HepG2 (cell line): ENCODE data around the gene PHIP. TPM values are rescaled to one million over a fixed set of nuclear protein-coding genes. Genes with fewer than 3 reads are reported as not detected.

Experiments used
- ATAC-seq: fragments of 200-7000 bp; cut with Tn5 transposase; 3 replicates; pipeline ENCODE4 v1.9.1; 2020; ENCODE audit warnings: mild to moderate bottlenecking, moderate library complexity
- BruUV-seq: library from RNA; stranded (reverse); fragments of 400-500 nt; replicated peaks from 2 replicates; lab custom pipeline; 2021; lab: Mats Ljungman, UMichigan
- CTCF ChIA-PET: fragments of 300-600 bp; formaldehyde crosslinking; extraction: SDS; loops from one replicate; lab custom pipeline; 2021; ENCODE audit warnings: low total read pairs, inconsistent platforms, low intra/inter-chr PET ratio; lab: Yijun Ruan, JAX
- POLR2A ChIA-PET: fragments of 350-600 bp; sonication (Branson Sonifier 250); formaldehyde crosslinking; loops from one replicate; lab custom pipeline; 2020; ENCODE audit warnings: antibody characterized with exemption, inconsistent platforms; lab: Yijun Ruan, JAX
- DNase-seq: peaks from one replicate; pipeline ENCODE4 v3.0.0-alpha.2; 2015; ENCODE audit warnings: low spot score
- FAIRE-seq: peaks from 3 replicates; lab custom pipeline; 2011; peaks lifted over from hg19 to GRCh38; lab: Jason Lieb, UNC
- H2AFZ ChIP-seq: one replicate; pipeline ENCODE4 v1.6.1; 2011; ENCODE audit warnings: low read length, inconsistent platforms
- H3K27ac ChIP-seq: fragments of 300-600 bp; 3 replicates; pipeline ENCODE4 v1.8.0; 2011; ENCODE audit warnings: mixed run types, mild to moderate bottlenecking, mixed read lengths, low read length, inconsistent platforms; ENCODE audit not compliant: insufficient read depth; ENCODE audit errors: extremely low read length
- H3K27me3 ChIP-seq, 2 experiments: fragments of 200-600 bp in 1 of 2; 2 replicates in 1 of 2; 3 replicates in 1 of 2; pipeline versions ENCODE4 v1.6.0 to v1.8.0; 2011; ENCODE audit warnings: low read length in 2 of 2, mild to moderate bottlenecking in 2 of 2, moderate library complexity in 2 of 2, inconsistent platforms in 1 of 2; ENCODE audit not compliant: insufficient read depth in 2 of 2, control insufficient read depth in 1 of 2
- H3K36me3 ChIP-seq, 2 experiments: fragments of 200-600 bp in 1 of 2; replicated peaks in 1 of 2; 2 replicates in 1 of 2; 3 replicates in 1 of 2; pipeline versions ENCODE4 v1.5.1 to v1.8.0; 2011; ENCODE audit warnings: low read length in 2 of 2, inconsistent platforms in 1 of 2; ENCODE audit not compliant: insufficient read depth in 2 of 2, control insufficient read depth in 1 of 2
- H3K4me1 ChIP-seq: 2 replicates; pipeline ENCODE4 v1.5.1; 2012; ENCODE audit warnings: low read length, inconsistent platforms; ENCODE audit not compliant: insufficient read depth
- H3K4me2 ChIP-seq: 2 replicates; pipeline ENCODE4 v1.6.0; 2011; ENCODE audit warnings: low read depth, low read length, inconsistent platforms
- H3K4me3 ChIP-seq, 3 experiments: fragments of 200-600 bp in 1 of 3; sonication (generic), shearing (Covaris generic) in 1 of 3; replicated peaks in 1 of 3; 2 replicates each; pipeline ENCODE4 v1.5.1; 2011 to 2016; ENCODE audit warnings: low read length in 3 of 3, inconsistent platforms in 2 of 3, low read depth in 2 of 3, mild to moderate bottlenecking in 2 of 3, control low read depth in 1 of 3, mixed read lengths in 1 of 3; ENCODE audit not compliant: insufficient read depth in 1 of 3
- H3K79me2 ChIP-seq: one replicate; pipeline ENCODE4 v1.6.1; 2011; ENCODE audit warnings: low read length, inconsistent platforms; ENCODE audit not compliant: insufficient read depth
- H3K9ac ChIP-seq: 2 replicates; pipeline ENCODE4 v1.6.0; 2011; ENCODE audit warnings: mild to moderate bottlenecking, low read depth, low read length, inconsistent platforms; ENCODE audit not compliant: insufficient read depth
- H3K9me3 ChIP-seq: 2 replicates; pipeline ENCODE4 v1.5.1; 2012; ENCODE audit warnings: mild to moderate bottlenecking, low read length
- H4K20me1 ChIP-seq: 2 replicates; pipeline ENCODE4 v1.6.0; 2011; ENCODE audit warnings: inconsistent platforms, mild to moderate bottlenecking, low read length, moderate library complexity; ENCODE audit not compliant: insufficient read depth
- FOSL2 ChIP-seq: sonication (generic); formaldehyde crosslinking; IDR thresholded peaks from 2 replicates; pipeline ENCODE4 v1.4.0; 2020; ENCODE audit warnings: missing genetic modification reagents
- FOXJ3 ChIP-seq: sonication (generic); formaldehyde crosslinking; IDR thresholded peaks from 2 replicates; pipeline ENCODE4 v1.4.0; 2020; ENCODE audit warnings: missing genetic modification reagents, mild to moderate bottlenecking, borderline replicate concordance
- JARID2 ChIP-seq: sonication (generic); formaldehyde crosslinking; IDR thresholded peaks from 2 replicates; pipeline ENCODE4 v1.8.1; 2023; ENCODE audit warnings: missing genetic modification reagents, inconsistent platforms; ENCODE audit not compliant: insufficient replicate concordance
- MED13 ChIP-seq: sonication (generic); formaldehyde crosslinking; IDR thresholded peaks from 2 replicates; pipeline ENCODE4 v1.5.0; 2020; ENCODE audit warnings: missing genetic modification reagents
- MYPOP ChIP-seq: sonication (generic); formaldehyde crosslinking; IDR thresholded peaks from 2 replicates; pipeline ENCODE4 v1.8.1; 2023; ENCODE audit warnings: mild to moderate bottlenecking, moderate library complexity, missing genetic modification reagents
- NCOA1 ChIP-seq: sonication (generic); formaldehyde crosslinking; IDR thresholded peaks from 2 replicates; pipeline ENCODE4 v1.9.0; 2021; ENCODE audit warnings: missing genetic modification reagents
- RFXANK ChIP-seq: IDR thresholded peaks from 2 replicates; pipeline ENCODE4 v1.6.1; 2016
- THAP9 ChIP-seq: sonication (generic); formaldehyde crosslinking; IDR thresholded peaks from 2 replicates; pipeline ENCODE4; 2020; ENCODE audit warnings: missing genetic modification reagents, mild to moderate bottlenecking, borderline replicate concordance
- ZC3H13 ChIP-seq: sonication (generic); formaldehyde crosslinking; IDR thresholded peaks from 2 replicates; pipeline ENCODE4 v1.8.1; 2023; ENCODE audit warnings: mild to moderate bottlenecking, missing genetic modification reagents, moderate library complexity
- ZNF44 ChIP-seq: sonication (generic); formaldehyde crosslinking; IDR thresholded peaks from 2 replicates; pipeline ENCODE4 v1.5.1; 2020; ENCODE audit warnings: mild to moderate bottlenecking, missing genetic modification reagents
- ZNF775 ChIP-seq: sonication (generic); formaldehyde crosslinking; IDR thresholded peaks from 2 replicates; pipeline ENCODE4 v1.4.0; 2020; ENCODE audit warnings: missing genetic modification reagents, mild to moderate bottlenecking, moderate library complexity, borderline replicate concordance
- WGBS: methylation state at CpG from one replicate; pipeline ENCODE4 v1.1.6; 2017; ENCODE audit warnings: low lambda C conversion rate; 5-methylcytosine and 5-hydroxymethylcytosine counted together
- in situ Hi-C: cut with HindIII; loops from 2 replicates; pipeline ENCODE4 v1.10.0; 2017; ENCODE audit warnings: low pct_unique_long_range_greater_than_20kb; ENCODE audit not compliant: extremely low pct_ligation_motif_present
- intact Hi-C: fragments of 100-400 bp; cut with micrococcal nuclease; formaldehyde crosslinking; loops from one replicate; pipeline ENCODE4 v1.10.0; 2022; ENCODE audit not compliant: unreplicated experiment
- polyA plus RNA-seq, 8 experiments: library from polyadenylated mRNA; depleted of rRNA in 3 of 8; stranded (reverse) in 7 of 8; unstranded in 1 of 8; fragments of >200 nt; fragmentation: Illumina TruSeq in 4 of 8; extraction: Trizol in 4 of 8; gene quantifications; 2 replicates each; pipeline versions ENCODE4 v1.2.1 to v1.2.3, GENCODE V29; 2011 to 2016; ENCODE audit warnings: low read depth in 4 of 8, missing spikeins in 1 of 8, mixed read lengths in 1 of 8; ENCODE audit not compliant: insufficient read depth in 1 of 8
- total RNA-seq, 5 experiments: library from RNA; depleted of rRNA; stranded (reverse); fragments of >200 nt; fragmentation: Illumina TruSeq; extraction: Trizol; gene quantifications; 2 replicates each; pipeline ENCODE4 v1.2.3, GENCODE V29; 2016; ENCODE audit warnings: low read depth in 1 of 5
- TF ChIP-seq, protein P1 (sequence below): sonication (generic); formaldehyde crosslinking; IDR thresholded peaks from 2 replicates; pipeline ENCODE4 v1.5.0; 2020; ENCODE audit warnings: mild to moderate bottlenecking, missing genetic modification reagents, borderline replicate concordance
- TF ChIP-seq, protein P2 (sequence below): sonication (generic); formaldehyde crosslinking; IDR thresholded peaks from 2 replicates; pipeline ENCODE4 v1.4.0; 2020; ENCODE audit warnings: missing genetic modification reagents

PHIP gene
- total and polyA plus RNA-seq, 2 of the 13 experiments (the other 11 are each of a cell fraction or from before 2014, with no cell fraction given), result 6.5 to 23.5 TPM

DNA sequence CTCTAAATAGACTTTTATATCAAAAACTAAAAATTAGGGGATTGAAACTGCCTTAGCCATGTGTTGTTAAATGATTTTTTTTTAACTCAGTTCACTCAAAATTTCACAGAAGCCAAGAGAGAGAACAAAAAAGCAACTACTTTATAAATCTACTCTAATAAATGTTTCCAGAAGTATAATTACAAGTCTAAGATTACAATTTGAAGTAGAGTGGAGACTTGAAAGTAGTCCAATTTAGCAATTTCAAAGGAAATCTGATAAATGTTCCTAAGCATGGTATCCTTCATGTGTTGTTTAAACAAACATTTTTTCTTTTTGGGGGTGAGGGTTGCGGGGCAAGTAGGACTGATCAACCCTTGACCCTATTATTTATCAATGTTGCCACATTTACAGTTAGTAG, 72.6 kb downstream of the PHIP start:
- Histone ChIP-seq H3K4me1 (no peaks in the 10 kb centered on the region), H3K4me2 (no peak overlapping the region), H3K4me3 (no peak overlapping the region), H4K20me1 (no peaks in the 10 kb centered on the region; the same call in 1 of the 2 replicates), H2AFZ (no peak overlapping the region), H3K27ac (no peak overlapping the region), H3K9me3 (no peaks in the 10 kb centered on the region), H3K79me2 (no peaks in the 10 kb centered on the region), H3K27me3 (no peaks in the 10 kb centered on the region), H3K36me3 (peaks cover 7 to 41% of the 10 kb centered on the region in 2 experiments), H3K9ac (no peak overlapping the region)
- TF ChIP-seq ZC3H13 (no peak), MED13 (CRISPR knock-in tag) (no peak), ZNF44 (CRISPR knock-in tag) (no peak), THAP9 (CRISPR knock-in tag) (no peak), RFXANK (CRISPR knock-in tag) (no peak), ZNF775 (CRISPR knock-in tag) (no peak), FOSL2 (no peak), JARID2 (CRISPR knock-in tag) (no peak), MYPOP (no peak), FOXJ3 (CRISPR knock-in tag) (no peak), NCOA1 (CRISPR knock-in tag) (no peak)
- TF ChIP-seq, protein P1, sequence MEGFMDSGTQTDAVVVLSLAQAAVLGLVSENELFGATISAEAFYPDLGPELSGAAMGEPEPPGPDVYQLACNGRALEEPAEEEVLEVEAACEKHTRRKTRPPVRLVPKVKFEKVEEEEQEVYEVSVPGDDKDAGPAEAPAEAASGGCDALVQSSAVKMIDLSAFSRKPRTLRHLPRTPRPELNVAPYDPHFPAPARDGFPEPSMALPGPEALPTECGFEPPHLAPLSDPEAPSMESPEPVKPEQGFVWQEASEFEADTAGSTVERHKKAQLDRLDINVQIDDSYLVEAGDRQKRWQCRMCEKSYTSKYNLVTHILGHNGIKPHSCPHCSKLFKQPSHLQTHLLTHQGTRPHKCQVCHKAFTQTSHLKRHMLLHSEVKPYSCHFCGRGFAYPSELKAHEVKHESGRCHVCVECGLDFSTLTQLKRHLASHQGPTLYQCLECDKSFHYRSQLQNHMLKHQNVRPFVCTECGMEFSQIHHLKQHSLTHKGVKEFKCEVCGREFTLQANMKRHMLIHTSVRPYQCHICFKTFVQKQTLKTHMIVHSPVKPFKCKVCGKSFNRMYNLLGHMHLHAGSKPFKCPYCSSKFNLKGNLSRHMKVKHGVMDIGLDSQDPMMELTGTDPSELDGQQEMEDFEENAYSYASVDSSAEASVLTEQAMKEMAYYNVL (CRISPR knock-in tag), result no peak
- TF ChIP-seq, protein P2, sequence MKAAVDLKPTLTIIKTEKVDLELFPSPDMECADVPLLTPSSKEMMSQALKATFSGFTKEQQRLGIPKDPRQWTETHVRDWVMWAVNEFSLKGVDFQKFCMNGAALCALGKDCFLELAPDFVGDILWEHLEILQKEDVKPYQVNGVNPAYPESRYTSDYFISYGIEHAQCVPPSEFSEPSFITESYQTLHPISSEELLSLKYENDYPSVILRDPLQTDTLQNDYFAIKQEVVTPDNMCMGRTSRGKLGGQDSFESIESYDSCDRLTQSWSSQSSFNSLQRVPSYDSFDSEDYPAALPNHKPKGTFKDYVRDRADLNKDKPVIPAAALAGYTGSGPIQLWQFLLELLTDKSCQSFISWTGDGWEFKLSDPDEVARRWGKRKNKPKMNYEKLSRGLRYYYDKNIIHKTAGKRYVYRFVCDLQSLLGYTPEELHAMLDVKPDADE (CRISPR knock-in tag), result no peak
- WGBS, result 97% methylated on average over 1 of the region's 1 CpG
- ATAC-seq (no peak), DNase-seq (no peak), FAIRE-seq (no peak)
- ChIA-PET POLR2A (no interaction called here), CTCF (no interaction called here)
- intact Hi-C loops (no loop called here), in situ Hi-C loops (no loop called here)
- no TSS peak for BruUV-seq
